Measurements from ENCODE around the gene ROR1.

GRCh38 chr1:63739452-63739851 is 34.4 kb upstream of the ROR1 start:
- TF ChIP-seq, protein P1, sequence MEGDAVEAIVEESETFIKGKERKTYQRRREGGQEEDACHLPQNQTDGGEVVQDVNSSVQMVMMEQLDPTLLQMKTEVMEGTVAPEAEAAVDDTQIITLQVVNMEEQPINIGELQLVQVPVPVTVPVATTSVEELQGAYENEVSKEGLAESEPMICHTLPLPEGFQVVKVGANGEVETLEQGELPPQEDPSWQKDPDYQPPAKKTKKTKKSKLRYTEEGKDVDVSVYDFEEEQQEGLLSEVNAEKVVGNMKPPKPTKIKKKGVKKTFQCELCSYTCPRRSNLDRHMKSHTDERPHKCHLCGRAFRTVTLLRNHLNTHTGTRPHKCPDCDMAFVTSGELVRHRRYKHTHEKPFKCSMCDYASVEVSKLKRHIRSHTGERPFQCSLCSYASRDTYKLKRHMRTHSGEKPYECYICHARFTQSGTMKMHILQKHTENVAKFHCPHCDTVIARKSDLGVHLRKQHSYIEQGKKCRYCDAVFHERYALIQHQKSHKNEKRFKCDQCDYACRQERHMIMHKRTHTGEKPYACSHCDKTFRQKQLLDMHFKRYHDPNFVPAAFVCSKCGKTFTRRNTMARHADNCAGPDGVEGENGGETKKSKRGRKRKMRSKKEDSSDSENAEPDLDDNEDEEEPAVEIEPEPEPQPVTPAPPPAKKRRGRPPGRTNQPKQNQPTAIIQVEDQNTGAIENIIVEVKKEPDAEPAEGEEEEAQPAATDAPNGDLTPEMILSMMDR (IDR thresholded peaks at IDR 0.05) = no peak
- TF ChIP-seq POLR2A (IDR thresholded peaks at IDR 0.05) (no peak), EP300 (IDR thresholded peaks at IDR 0.05) (no peak)

All from suprapubic skin (tissue), 3 donors.